SK-N-SH (cell line): ENCODE measurements around the gene SLC44A2. TPM values are rescaled to one million over a fixed set of nuclear protein-coding genes. Genes with fewer than 3 reads are reported as not detected.
A peak's percentile ranks its signal among the peaks of the same experiment; 100 is the strongest.

ENCODE experiments used
- CTCF ChIA-PET: fragments of 300-600, 350-600 bp; formaldehyde crosslinking; extraction: SDS; loops from one replicate; lab custom pipeline; 2021; lab: Yijun Ruan, JAX
- POLR2A ChIA-PET: fragments of 350-600 bp; sonication (Branson Sonifier 250); formaldehyde crosslinking; extraction: SDS; loops from one replicate; lab custom pipeline; 2020; ENCODE audit warnings: antibody characterized with exemption, inconsistent platforms; lab: Yijun Ruan, JAX
- DNase-seq: peaks from one replicate; pipeline ENCODE4 v3.0.0; 2012
- H2AFZ ChIP-seq: fragments of 200-600 bp; sonication (generic); 2 replicates; pipeline ENCODE4 v1.8.1; 2016; ENCODE audit warnings: antibody characterized with exemption, mild to moderate bottlenecking, low read depth
- H3F3A ChIP-seq: fragments of 200-600 bp; sonication (generic); replicated peaks from 2 replicates; pipeline ENCODE3; 2016; ENCODE audit warnings: antibody characterized with exemption, mild to moderate bottlenecking; ENCODE audit not compliant: insufficient read depth
- H3K27ac ChIP-seq, 2 experiments: fragments of 200-500 bp in 1 of 2; fragments of 200-600 bp in 1 of 2; sonication (Bioruptor generic) in 1 of 2; sonication (generic), shearing (Covaris generic) in 1 of 2; 2 replicates each; pipeline versions ENCODE4 v1.5.1 to v1.6.1; 2014 to 2016; ENCODE audit warnings: low read depth in 2 of 2, inconsistent platforms in 1 of 2, low read length in 1 of 2, mild to moderate bottlenecking in 1 of 2, mixed read lengths in 1 of 2
- H3K27me3 ChIP-seq: fragments of 200-600 bp; sonication (generic), shearing (Covaris generic); 2 replicates; pipeline ENCODE4 v1.6.1; 2016; ENCODE audit warnings: mixed run types; ENCODE audit not compliant: insufficient read depth
- H3K36me3 ChIP-seq, 2 experiments: fragments of 200-500 bp in 1 of 2; fragments of 200-600 bp in 1 of 2; sonication (Bioruptor generic) in 1 of 2; sonication (generic) in 1 of 2; replicated peaks in 1 of 2; 2 replicates each; pipeline versions ENCODE3 to v1.5.1; 2014 to 2016; ENCODE audit warnings: low read length in 1 of 2, mild to moderate bottlenecking in 1 of 2; ENCODE audit not compliant: insufficient read depth in 2 of 2, control insufficient read depth in 1 of 2
- H3K4me1 ChIP-seq, 2 experiments: fragments of 200-500 bp in 1 of 2; fragments of 200-600 bp in 1 of 2; sonication (Bioruptor generic) in 1 of 2; sonication (generic), shearing (Covaris generic) in 1 of 2; 2 replicates each; pipeline versions ENCODE4 v1.5.1 to v1.6.1; 2014 to 2016; ENCODE audit warnings: low read depth in 1 of 2, low read length in 1 of 2, mixed run types in 1 of 2; ENCODE audit not compliant: insufficient read depth in 2 of 2, control insufficient read depth in 1 of 2
- H3K4me2 ChIP-seq: fragments of 200-600 bp; sonication (generic), shearing (Covaris generic); 2 replicates; pipeline ENCODE4 v1.6.1; 2017; ENCODE audit warnings: mixed run types
- H3K4me3 ChIP-seq, 2 experiments: fragments of 200-500 bp in 1 of 2; fragments of 200-600 bp in 1 of 2; sonication (Bioruptor generic) in 1 of 2; sonication (generic), shearing (Covaris generic) in 1 of 2; 2 replicates each; pipeline versions ENCODE4 v1.5.1 to v1.8.1; 2014 to 2016; ENCODE audit warnings: low read depth in 2 of 2, inconsistent platforms in 1 of 2, low read length in 1 of 2, mild to moderate bottlenecking in 1 of 2, mixed read lengths in 1 of 2, moderate library complexity in 1 of 2
- H3K79me2 ChIP-seq: fragments of 200-600 bp; sonication (generic); 2 replicates; pipeline ENCODE4 v1.8.1; 2017; ENCODE audit warnings: mild to moderate bottlenecking; ENCODE audit not compliant: insufficient read depth
- H3K9ac ChIP-seq: fragments of 200-600 bp; sonication (generic); 2 replicates; pipeline ENCODE4 v1.6.1; 2017; ENCODE audit warnings: mixed run types
- H3K9me2 ChIP-seq: fragments of 200-600 bp; sonication (generic); 2 replicates; pipeline ENCODE4 v1.6.1; 2017; ENCODE audit warnings: mixed run types
- H3K9me3 ChIP-seq: fragments of 200-600 bp; sonication (generic); 2 replicates; pipeline ENCODE4 v1.6.1; 2017; ENCODE audit warnings: mixed run types, mild to moderate bottlenecking, moderate library complexity
- H4K20me1 ChIP-seq: fragments of 200-600 bp; sonication (generic); 2 replicates; pipeline ENCODE4 v1.6.1; 2017; ENCODE audit warnings: mild to moderate bottlenecking, mixed run types; ENCODE audit not compliant: insufficient read depth
- CHD2 ChIP-seq: fragments of 150-350 bp; IDR thresholded peaks from 2 replicates; pipeline ENCODE4 v1.6.1; 2018; ENCODE audit warnings: low read length; ENCODE audit not compliant: partially characterized antibody
- ELF1 ChIP-seq: IDR thresholded peaks from 2 replicates; pipeline ENCODE4 v1.4.0; 2012
- EZH2phosphoT487 ChIP-seq: fragments of 200-600 bp; sonication (generic); IDR thresholded peaks from 2 replicates; pipeline ENCODE4 v1.6.1; 2017; ENCODE audit warnings: low read depth, mixed run types, mild to moderate bottlenecking, antibody characterized with exemption, moderate library complexity, borderline replicate concordance
- FOSL2 ChIP-seq: IDR thresholded peaks from 2 replicates; pipeline ENCODE4 v1.4.0; 2012; ENCODE audit warnings: low read depth, mild to moderate bottlenecking, moderate library complexity, borderline replicate concordance
- FOXJ3 ChIP-seq: sonication (generic); formaldehyde crosslinking; IDR thresholded peaks from 2 replicates; pipeline ENCODE4 v1.5.1; 2020; ENCODE audit warnings: mild to moderate bottlenecking, missing genetic modification reagents
- GABPA ChIP-seq: IDR thresholded peaks from 2 replicates; pipeline ENCODE4 v1.4.0; 2012; ENCODE audit warnings: low read depth, mild to moderate bottlenecking
- JUND ChIP-seq: IDR thresholded peaks from 2 replicates; pipeline ENCODE4 v1.4.0; 2012
- MXI1 ChIP-seq: IDR thresholded peaks from 2 replicates; pipeline ENCODE4 v1.6.1; 2012; ENCODE audit warnings: mild to moderate bottlenecking, low read depth, low read length, improper control_type of control experiment
- NRF1 ChIP-seq: IDR thresholded peaks from 2 replicates; pipeline ENCODE4 v1.6.1; 2012; ENCODE audit warnings: low read depth, mild to moderate bottlenecking, low read length
- RAD21 ChIP-seq: IDR thresholded peaks from 2 replicates; pipeline ENCODE4 v1.6.1; 2012; ENCODE audit warnings: mild to moderate bottlenecking, low read length
- RXRA ChIP-seq: IDR thresholded peaks from 2 replicates; pipeline ENCODE4 v1.4.0; 2012; ENCODE audit warnings: low read depth, mild to moderate bottlenecking, borderline replicate concordance
- SMC3 ChIP-seq: IDR thresholded peaks from 2 replicates; pipeline ENCODE4 v1.6.1; 2012; ENCODE audit warnings: low read depth, low read length, improper control_type of control experiment
- TAF1 ChIP-seq: IDR thresholded peaks from 2 replicates; pipeline ENCODE4 v1.6.1; 2012; ENCODE audit warnings: low read depth, mild to moderate bottlenecking, low read length, moderate library complexity, borderline replicate concordance
- TEAD4 ChIP-seq: IDR thresholded peaks from 2 replicates; pipeline ENCODE4 v1.4.0; 2012; ENCODE audit warnings: mild to moderate bottlenecking, borderline replicate concordance; ENCODE audit not compliant: insufficient read depth
- YY1 ChIP-seq: IDR thresholded peaks from 2 replicates; pipeline ENCODE4 v1.4.0; 2012; ENCODE audit warnings: low read depth, mild to moderate bottlenecking
- WGBS: methylation state at CpG from one replicate; pipeline ENCODE4 v1.1.6; 2017; ENCODE audit warnings: low lambda C conversion rate; 5-methylcytosine and 5-hydroxymethylcytosine counted together
- polyA plus RNA-seq, 3 experiments: library from polyadenylated mRNA; depleted of rRNA; stranded (reverse); fragments of >200 nt; gene quantifications; 2 replicates each; pipeline ENCODE4 v1.2.3, GENCODE V29; 2012
- TF ChIP-seq, protein P1 (sequence below): IDR thresholded peaks from 2 replicates; pipeline ENCODE4 v1.4.0; 2012; ENCODE audit warnings: low read depth
- TF ChIP-seq, protein P2 (sequence below): fragments of 200-600 bp; sonication (generic); IDR thresholded peaks from 2 replicates; pipeline ENCODE4 v1.6.1; 2017; ENCODE audit warnings: antibody characterized with exemption, mild to moderate bottlenecking, moderate library complexity
- TF ChIP-seq, protein P3 (sequence below): fragments of 150-350 bp; IDR thresholded peaks from 2 replicates; pipeline ENCODE4 v1.6.1; 2017; ENCODE audit warnings: antibody characterized with exemption, low read length, low read depth, borderline replicate concordance
- TF ChIP-seq, protein P4 (sequence below): IDR thresholded peaks from 2 replicates; pipeline ENCODE4; 2012
- TF ChIP-seq, protein P5 (sequence below): IDR thresholded peaks from 2 replicates; pipeline ENCODE4 v1.4.0; 2012; ENCODE audit warnings: low read depth, borderline replicate concordance

SLC44A2 gene
- polyA plus RNA-seq, 1 of the 3 experiments (the other 2 are of a cell fraction), result 61.4 TPM

DNA sequence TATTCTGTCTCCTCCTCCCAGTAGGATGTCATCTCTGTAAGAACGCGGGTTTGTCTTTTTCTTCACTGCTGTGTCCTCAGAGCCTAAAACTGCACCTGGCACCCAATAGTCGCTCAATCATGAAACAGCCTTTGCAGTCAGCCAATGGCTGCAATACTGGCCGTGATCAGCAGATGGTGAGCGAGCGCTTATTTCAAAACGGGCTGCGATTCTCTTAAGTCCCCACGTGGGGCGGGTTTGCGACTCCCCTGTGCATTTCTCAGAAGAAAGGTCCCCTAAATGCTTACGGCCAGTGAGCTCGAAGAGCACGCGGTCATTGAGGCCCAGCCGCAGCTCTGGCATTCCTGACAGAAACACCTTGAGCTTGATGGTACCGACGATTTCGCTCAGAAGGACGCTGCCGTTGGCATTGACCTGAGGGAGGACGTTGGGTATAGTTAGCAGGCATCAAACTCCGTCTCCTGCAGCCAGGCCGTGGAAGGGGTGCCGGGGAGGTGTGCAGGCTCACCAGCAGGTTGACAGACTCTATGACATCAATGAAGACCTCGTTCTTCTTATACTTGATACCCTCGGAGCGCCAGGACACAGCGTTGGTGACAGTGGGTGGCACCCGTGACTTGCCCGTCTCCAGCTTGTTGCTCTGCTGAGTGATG, 44.2 kb upstream of the SLC44A2 start (continued):
- TF ChIP-seq FOSL2, result no peak
- TF ChIP-seq, protein P1, sequence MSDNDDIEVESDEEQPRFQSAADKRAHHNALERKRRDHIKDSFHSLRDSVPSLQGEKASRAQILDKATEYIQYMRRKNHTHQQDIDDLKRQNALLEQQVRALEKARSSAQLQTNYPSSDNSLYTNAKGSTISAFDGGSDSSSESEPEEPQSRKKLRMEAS, result peak; percentile 84
- TF ChIP-seq TAF1, result no peak
- no peak for TF ChIP-seq RXRA
- TF ChIP-seq, protein P2, sequence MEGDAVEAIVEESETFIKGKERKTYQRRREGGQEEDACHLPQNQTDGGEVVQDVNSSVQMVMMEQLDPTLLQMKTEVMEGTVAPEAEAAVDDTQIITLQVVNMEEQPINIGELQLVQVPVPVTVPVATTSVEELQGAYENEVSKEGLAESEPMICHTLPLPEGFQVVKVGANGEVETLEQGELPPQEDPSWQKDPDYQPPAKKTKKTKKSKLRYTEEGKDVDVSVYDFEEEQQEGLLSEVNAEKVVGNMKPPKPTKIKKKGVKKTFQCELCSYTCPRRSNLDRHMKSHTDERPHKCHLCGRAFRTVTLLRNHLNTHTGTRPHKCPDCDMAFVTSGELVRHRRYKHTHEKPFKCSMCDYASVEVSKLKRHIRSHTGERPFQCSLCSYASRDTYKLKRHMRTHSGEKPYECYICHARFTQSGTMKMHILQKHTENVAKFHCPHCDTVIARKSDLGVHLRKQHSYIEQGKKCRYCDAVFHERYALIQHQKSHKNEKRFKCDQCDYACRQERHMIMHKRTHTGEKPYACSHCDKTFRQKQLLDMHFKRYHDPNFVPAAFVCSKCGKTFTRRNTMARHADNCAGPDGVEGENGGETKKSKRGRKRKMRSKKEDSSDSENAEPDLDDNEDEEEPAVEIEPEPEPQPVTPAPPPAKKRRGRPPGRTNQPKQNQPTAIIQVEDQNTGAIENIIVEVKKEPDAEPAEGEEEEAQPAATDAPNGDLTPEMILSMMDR, result peak; percentile 97
- TF ChIP-seq, protein P3, sequence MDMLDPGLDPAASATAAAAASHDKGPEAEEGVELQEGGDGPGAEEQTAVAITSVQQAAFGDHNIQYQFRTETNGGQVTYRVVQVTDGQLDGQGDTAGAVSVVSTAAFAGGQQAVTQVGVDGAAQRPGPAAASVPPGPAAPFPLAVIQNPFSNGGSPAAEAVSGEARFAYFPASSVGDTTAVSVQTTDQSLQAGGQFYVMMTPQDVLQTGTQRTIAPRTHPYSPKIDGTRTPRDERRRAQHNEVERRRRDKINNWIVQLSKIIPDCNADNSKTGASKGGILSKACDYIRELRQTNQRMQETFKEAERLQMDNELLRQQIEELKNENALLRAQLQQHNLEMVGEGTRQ, result no peak
- peak; percentile 98 for TF ChIP-seq RAD21

DNA sequence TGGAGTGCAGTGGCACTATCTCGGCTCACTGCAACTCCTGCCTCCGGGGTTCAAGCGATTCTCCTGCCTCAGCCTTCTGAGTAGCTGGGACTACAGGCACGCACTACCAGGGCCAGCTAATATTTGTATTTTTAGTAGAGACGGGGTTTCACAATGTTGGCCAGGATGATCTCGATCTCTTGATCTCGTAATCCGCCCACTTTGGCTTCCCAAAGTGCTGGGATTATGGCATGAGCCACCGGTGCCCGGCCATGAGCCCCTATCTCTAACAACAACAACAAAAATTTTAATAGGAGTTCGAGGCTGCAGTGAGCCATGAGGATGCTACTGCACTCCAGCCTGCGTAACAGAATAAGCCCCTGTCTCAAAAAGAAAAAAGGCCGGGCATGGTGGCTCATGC, 43.3 kb upstream of the SLC44A2 start:
- ChIA-PET CTCF (interaction anchor here (0.6 to 9.1 kb wide), 38 partner anchors 10 to 282 kb away, joined by 3 to 330 read pairs (median 5); partner anchors contain the start of genes CDKN2D, DNM2 and QTRT1), POLR2A (interaction anchor here (1.1 to 1.3 kb wide), 2 partner anchors 64 to 114 kb away, joined by 4 read pairs; no protein-coding TSS in a partner anchor)
- Histone ChIP-seq H4K20me1 (no peaks in the 10 kb centered on the region), H3K9me2 (no peaks in the 10 kb centered on the region), H3K27ac (no peak overlapping the region), H3K4me2 (no peak overlapping the region), H2AFZ (no peak overlapping the region), H3K27me3 (peaks cover 5% of the 10 kb centered on the region; the same call in 1 of the 2 replicates), H3F3A (no peaks in the 10 kb centered on the region), H3K9ac (no peak overlapping the region), H3K36me3 (no peaks in the 10 kb centered on the region), H3K9me3 (no peaks in the 10 kb centered on the region), H3K4me1 (peaks cover 0 to 3% of the 10 kb centered on the region in 2 experiments; a peak in 1 of 4 replicates), H3K79me2 (no peaks in the 10 kb centered on the region), H3K4me3 (no peak overlapping the region)
- 87% methylated on average over 13 of the region's 13 CpGs for WGBS
- no peak for DNase-seq
- TF ChIP-seq, protein P1, result no peak
- TF ChIP-seq, protein P2, result no peak
- TF ChIP-seq, protein P3, result no peak
- TF ChIP-seq TEAD4 (no peak), EZH2phosphoT487 (no peak), NRF1 (no peak), GABPA (no peak), MXI1 (no peak), JUND (no peak), ELF1 (no peak), CHD2 (no peak), TAF1 (no peak), SMC3 (no peak), FOXJ3 (CRISPR knock-in tag) (no peak), YY1 (no peak)
- TF ChIP-seq, protein P4, sequence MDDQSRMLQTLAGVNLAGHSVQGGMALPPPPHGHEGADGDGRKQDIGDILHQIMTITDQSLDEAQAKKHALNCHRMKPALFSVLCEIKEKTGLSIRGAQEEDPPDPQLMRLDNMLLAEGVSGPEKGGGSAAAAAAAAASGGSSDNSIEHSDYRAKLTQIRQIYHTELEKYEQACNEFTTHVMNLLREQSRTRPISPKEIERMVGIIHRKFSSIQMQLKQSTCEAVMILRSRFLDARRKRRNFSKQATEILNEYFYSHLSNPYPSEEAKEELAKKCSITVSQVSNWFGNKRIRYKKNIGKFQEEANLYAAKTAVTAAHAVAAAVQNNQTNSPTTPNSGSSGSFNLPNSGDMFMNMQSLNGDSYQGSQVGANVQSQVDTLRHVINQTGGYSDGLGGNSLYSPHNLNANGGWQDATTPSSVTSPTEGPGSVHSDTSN, result no peak
- TF ChIP-seq, protein P5, sequence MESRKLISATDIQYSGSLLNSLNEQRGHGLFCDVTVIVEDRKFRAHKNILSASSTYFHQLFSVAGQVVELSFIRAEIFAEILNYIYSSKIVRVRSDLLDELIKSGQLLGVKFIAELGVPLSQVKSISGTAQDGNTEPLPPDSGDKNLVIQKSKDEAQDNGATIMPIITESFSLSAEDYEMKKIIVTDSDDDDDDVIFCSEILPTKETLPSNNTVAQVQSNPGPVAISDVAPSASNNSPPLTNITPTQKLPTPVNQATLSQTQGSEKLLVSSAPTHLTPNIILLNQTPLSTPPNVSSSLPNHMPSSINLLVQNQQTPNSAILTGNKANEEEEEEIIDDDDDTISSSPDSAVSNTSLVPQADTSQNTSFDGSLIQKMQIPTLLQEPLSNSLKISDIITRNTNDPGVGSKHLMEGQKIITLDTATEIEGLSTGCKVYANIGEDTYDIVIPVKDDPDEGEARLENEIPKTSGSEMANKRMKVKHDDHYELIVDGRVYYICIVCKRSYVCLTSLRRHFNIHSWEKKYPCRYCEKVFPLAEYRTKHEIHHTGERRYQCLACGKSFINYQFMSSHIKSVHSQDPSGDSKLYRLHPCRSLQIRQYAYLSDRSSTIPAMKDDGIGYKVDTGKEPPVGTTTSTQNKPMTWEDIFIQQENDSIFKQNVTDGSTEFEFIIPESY, result no peak
